HG03139 (cell line): ENCODE results near the gene KIAA1671.

Experiments
- ATAC-seq: cut with Tn5 transposase; IDR thresholded peaks from one replicate; pipeline ENCODE4 v1.9.1; 2021; ENCODE audit not compliant: unreplicated experiment

The KIAA1671 gene

DNA sequence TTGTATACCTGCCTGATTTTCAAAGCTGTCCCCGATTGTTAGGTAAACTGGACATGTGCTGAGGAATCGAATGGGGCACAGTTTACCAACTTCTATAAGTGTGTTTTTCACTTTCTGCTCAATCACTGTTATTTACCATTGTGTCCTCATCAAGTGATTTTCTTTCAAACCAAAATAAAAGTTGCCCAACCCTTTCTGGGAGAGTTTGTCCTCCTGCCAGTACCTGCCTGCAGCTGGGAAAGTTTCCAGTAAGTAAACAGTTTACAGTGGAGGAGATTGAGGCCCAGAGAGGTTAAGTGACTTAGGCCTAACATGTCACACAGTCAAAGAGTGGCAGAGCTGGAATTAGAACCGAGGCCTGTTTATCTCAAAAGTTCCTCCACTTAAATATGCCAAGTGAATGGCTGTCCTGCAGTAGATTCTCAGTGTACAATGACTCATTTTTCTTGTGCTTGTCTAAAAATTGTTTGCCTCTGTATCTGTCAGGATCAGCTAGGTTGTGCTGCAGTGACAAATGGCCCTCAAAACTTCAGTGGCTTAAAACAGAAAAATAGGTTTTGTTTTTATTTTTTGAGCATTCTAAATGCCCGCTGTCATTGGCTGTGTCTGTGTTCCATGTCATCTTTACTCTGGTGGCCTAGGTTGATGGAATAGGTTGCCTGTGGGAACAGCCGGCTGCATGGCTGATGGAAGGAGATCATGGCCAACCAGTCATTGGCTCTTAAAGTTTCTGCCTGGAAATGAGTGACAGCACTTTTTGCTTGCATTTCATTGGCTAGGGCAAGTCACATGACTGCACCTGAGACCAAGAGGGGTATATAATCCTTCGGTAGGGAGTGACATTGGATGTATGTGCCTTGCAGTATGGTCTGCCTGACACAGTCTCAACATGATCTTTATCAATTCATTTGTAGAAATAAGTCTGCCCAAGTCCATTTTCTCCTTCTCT lies 185.3 kb downstream of the KIAA1671 start:
- ATAC-seq, result no peak

DNA sequence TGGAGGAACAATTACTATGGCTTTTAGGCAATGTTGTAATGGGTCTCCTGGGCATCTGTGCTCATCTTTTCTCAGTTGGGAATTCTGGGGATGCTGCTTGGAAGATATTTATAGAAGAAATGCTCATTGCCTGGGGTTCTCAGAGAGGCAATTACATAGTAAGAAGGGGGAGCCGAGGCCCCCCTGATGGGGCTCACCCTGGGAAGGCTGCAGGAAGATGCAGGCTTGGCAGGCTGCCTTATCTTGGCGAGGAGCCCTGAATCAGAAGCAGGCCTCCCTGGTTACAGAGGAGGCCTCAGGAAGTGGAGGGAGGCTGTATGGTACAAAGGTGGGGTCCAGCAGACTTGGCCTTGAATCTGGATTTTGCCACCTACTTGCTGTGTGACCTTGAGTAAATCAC lies 186.5 kb downstream of the KIAA1671 start:
- ATAC-seq, result no peak

DNA sequence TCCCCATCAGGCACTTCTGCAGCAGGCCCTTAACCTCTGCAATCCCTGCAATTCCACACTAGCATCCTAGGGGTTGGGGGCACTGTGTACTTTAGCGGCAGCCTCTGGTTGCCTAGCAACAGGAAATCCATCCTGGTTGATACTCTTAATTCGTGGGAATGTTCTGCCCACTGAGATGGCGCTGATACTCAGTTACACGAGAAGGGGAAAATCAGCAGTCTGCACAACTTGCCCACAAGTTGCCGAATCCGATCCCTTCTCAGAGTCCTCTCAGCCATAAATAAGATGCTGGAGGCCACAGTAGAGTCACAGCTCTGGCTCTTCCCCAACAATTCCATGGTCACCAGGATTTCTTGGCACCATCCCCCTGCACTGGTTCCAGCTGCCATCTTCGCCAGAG lies 189.6 kb downstream of the KIAA1671 start:
- no peak for ATAC-seq

DNA sequence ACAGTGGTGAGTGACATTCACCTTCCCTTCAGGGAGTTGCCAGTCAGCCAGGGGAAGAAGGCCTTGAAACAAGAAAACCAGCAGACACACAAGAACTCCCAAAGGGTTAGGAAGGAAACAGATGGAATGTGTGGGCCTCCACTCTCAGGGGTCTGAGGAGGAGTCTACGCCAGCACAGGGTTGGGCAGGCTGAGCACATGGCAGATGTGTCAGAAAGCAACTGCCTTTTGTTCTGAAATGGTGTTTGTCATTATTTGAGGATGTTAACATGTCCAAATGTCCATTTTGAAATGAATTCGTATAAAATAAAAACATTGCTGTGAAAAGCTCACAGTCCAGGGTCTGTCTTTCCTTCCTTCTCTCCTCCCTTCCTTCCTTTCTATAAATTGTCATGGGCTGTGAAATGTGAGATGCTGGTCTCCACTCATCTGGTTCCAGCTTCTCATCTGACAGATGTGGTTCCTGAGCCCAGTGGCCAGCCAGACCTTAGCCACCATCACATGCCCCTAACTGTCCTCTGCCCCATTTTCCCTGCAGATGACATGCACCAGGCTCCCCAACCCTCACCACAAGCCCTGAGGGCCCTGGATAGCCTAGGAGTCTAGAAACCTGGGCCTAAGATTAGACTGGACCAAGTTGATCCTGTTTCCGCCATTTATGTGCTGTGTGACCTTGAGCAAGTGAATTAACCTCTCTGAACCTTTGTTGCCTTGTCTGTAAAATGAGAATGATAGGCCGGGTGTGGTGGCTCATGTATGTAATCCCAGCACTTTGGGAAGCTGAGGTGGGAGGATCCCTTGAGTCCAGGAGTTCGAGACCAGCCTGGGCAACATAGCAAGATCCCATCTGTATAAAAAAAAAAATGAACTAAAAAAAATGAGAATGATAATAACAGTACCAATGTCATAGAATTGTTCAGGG lies 190.9 kb downstream of the KIAA1671 start:
- no peak for ATAC-seq

DNA sequence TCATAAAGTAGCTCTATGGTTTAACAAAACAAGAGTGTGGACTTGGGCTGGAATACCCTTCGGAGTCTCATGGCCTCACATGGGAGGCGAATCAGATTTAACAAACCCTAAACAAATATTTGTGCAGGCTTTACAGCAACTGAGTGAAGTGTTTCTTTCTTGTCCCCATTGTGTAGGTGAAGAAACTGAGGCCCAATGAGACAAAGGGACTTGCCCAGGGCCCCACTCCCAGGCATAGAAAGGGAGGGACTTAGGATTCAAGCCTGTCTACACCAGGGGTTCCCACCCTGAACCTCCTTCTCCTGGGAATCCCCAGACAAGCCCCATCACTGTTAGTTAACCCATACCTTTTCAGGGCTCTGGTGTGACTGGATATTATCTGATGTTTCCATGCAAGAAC lies 192.0 kb downstream of the KIAA1671 start:
- ATAC-seq, result no peak

DNA sequence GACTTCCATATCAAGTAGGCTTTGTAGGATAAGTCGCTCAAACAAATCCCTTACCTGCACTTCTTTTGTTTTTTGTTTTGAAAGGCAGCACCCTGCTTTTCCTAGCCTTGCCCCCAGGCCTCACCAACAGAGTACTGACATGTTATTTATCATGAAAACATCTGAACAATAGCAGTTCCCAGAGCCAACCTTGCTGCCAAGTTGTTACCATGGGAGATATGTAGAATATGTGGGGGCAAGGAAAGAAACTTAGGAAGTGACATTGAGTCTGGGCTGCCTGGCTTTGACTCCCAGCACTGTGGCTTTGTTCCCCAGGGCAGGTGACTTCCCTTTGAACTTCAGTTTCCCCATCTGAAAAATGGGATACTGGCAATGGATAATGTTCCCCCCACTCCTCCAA lies 193.8 kb downstream of the KIAA1671 start:
- no peak for ATAC-seq

DNA sequence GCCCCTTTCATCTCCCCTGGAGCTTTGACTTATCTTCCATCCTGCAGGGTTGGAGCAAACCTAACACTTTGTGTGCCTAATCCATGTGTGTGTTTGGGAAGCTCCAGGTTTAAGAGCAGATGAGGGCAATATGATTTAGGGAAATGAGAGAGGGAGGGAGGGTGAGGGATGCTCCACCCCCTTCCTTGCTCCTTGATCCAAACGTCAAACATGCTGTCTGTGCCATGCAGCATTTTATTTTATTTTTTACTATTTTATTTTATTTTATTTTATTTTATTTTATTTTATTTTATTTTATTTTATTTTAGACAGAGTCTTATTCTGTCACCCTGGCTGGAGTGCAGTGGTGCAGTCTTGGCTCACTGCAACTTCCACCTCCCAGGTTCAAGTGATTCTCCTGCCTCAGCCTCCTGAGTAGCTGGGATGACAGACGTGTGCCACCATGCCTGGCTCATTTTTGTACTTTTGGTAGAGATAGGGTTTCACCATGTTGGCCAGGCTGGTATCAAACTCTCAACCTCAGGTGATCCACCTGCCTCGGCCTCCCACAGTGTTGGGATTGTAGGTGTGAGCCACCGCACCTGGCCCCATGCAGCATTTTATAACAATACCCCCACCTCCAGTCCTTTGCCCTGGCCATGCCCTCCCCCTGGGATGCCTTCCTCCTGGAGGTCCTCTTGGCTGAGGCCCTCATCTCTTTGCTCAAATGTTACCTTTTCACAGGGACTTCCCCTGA lies 194.6 kb downstream of the KIAA1671 start:
- ATAC-seq, result no peak

DNA sequence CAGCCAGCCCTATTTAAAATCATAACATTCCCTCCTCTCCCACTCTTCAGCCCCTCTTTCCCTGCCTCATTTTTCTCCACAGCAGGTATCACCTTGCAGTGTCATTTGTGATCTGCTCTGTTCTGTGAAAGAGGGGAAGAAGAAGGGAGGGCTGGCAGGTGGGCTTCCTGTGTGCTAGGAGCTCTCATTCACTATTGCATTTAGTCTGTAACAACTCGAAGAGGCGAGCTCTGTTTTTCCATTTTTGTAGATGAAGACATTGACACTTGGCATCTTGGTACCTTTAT lies 195.1 kb downstream of the KIAA1671 start:
- no peak for ATAC-seq

DNA sequence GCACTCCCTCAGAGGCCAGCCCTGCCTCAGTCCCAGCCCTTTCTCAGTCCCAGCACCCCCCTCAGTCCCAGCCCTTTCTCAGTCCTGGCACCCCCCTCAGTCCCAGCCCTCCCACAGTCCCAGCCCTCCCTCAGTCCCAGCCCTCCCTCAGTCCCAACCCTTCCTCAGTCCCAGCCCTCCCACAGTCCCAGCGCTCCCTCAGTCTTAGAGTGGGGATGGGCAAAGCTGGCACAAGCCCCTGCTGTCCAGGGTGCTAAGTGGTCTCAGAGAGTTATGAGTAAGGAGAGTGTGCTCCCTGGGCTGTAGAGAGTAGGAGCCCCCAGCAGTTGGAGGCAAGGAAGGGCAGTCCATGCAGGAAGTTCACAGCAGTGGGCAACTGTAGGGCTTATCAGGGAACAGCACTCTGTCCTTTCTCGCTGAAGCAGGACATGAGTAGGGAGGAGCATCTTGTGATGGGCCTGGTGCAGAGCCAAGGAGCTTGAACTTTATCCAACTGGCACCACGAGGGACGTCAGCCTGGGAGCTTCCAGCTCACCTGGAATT lies 195.7 kb downstream of the KIAA1671 start:
- no peak for ATAC-seq

DNA sequence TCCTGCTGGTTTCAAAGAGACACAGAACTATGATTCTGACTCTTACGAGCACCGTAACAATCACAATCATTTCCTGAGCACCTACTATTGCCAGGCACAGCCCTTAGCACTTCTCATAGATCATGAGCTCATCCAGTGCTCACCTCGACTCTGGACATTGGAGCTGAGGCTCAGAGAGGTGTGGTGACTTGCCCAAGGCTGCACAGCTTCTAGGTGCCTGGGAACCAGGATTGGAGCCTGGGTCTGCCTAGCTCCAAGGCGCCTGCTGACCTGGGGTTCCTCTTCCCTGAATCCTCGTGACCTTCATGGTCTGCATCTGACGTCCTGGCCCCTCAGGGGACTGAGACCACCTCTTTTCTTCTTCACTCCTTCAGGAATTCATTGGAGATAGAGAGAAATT lies 196.5 kb downstream of the KIAA1671 start:
- ATAC-seq, result no peak

DNA sequence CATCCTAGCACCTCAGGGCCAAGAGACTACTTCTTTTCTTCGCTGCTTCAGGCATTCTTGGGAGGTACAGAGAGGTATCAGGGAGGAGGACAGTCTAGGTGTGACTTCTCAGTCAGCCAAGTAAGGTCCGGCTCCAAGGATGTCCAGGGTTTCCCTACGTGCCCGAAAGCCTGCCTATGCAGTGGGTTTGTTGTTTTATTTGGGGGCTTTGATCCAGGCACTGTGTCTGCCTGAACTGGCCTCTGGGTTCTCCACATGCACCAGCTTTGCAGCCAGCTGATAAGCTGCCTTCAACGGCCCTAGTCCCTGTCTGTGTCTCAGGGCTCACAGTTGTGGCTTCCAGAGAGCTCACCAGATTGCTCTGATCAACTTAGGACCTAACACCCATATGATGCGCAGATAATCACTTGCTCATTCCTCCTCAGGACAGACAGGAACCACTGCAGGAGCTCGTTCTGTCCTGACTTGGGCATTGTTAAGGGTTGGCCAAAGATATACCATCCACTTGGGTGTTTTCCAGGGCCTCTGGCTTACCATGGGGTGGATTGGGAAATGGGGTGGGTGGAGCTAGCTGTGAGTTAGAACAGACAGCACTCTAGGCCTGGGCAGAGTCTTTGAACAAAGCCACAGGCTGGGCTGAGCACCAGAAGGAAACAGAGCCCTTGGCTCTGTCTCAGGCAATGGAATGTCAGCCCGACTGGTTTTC lies 201.6 kb downstream of the KIAA1671 start:
- no peak for ATAC-seq

DNA sequence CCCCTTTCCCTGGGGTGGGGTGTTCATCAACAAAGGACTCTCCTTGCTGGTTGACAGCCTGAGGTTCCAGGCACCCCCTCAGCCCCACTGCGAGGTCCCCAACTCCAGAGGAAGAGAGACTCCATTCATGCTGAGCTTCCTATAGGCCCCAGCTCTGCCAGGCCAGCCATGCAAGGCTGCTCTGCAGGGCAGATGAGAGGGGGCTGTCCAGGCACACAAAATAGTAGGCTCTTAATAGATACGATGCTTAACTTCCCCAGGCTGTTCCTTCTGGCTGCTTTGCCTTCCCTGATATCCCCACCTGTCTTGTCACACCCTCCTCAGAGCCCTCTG lies 202.1 kb downstream of the KIAA1671 start:
- no peak for ATAC-seq

DNA sequence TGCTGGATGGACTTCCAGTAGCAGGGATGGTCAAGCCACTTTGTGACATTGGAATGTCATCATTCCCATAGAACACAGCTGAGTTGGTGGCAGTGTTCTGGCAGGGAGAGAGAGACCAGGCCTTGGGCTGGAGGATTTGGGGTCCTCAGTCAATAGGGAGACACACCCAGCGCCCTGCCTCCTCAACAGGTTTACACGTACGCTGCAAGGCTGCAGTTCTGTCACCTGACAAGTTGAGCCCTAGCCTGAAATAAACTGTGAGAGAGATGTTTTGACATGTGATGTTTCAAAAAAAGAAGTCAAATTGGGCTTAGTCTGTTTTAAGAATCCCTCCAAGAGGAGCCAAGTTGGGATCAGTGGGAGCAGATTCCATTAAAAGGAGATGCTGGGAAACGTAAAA lies 204.2 kb downstream of the KIAA1671 start:
- ATAC-seq, result no peak

DNA sequence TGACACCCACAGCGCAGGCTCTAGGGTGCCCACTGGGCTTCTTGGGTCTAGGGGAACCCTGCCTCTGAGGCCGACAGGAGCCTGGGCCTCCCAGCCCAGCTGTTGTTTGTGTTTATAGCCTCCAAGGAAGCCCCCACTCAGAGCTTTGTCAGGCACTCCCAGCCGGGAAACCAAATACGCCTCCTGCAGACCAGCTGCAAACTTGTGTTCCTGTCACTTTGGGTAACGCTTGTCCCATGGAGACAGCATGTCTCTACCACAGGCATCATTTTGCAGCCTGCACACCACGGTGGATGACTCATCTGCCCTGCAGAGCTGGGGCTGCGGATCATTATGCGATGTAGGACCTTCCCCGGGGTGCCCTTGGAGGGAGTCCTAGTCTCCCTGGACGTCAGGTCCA lies 206.5 kb downstream of the KIAA1671 start:
- ATAC-seq, result no peak

DNA sequence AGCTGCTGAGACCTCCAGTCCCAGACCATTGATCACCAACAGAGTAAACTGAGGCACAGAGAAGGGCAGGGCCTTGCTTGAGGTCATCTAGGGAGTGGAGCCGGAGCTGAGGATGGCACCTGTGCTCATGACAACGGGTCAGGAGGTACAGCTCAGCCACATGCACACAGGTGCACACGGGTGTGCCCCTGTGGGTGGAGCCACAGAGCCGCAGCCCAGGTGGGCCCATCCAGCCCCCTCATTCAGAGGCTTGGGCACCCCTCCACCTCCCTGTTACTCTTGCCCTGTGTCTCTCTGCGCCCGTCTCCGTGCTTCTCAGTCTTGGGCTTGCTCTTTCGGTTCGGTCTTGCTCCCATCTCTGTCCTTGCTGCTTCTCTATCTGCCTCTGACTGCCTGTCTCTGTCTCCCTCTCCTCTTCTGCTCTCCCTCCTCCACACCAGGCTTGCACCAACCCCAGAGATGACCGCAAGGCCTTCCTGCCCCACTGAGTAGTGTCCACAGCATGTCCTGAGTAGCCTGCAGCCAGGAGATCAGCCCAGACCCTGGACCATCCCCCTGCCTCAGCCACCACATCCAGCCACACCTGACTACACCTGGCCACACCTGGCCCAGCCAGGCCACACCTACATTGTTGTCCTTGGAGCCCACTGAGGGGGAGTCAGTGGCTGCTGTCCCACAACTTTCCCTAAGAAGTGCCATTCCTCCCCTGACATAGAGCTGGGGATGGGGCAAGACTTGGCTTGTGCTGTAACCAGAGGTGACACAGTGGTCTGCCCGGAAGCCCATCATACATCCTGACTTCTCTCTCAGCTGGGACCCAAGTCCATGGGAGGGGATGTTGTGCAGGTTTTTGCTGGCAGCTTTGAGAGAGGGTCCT lies 207.8 kb downstream of the KIAA1671 start:
- no peak for ATAC-seq

DNA sequence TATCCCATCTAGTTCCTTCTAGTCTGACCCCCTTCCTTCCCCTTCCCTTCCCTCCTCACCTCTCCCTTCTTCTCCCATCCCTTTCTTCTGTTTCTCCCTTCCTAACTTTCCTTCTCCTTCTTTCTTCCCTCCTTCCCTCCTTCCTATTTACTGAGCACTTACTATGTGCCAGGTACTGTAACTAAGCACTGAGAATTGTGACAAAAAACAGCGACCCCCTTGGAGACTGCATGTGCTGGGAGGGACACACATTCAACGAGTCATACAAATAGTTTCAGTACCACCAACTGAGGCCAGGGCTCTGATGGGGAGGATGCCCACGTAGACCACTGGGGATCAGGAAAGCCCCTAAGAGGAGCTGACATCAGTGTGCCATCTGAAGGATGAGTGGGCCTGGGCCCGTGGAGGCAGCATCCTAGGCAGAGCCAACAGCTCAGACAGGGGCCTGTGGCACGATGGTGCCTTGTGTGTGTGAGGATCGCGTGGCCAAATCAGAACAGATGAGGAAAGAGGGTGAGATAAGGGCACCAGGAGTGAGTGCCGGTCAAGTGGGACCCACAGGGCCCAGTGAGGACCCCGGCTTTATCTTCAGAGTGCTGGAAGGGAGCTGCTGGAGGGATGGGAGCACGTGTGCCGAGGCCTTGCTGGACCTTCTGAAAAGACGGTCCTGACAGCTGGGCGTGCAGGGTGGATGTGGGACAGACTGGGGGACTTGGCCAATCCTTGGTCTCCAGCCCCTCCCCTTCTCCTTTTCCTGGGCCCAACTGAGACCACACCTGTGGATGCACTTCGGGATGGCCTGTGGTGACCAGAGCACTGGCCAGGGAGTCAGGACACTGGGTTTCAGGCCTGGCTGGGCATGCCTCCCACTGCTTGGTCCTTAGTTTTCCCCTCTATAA lies 208.8 kb downstream of the KIAA1671 start:
- ATAC-seq, result no peak

DNA sequence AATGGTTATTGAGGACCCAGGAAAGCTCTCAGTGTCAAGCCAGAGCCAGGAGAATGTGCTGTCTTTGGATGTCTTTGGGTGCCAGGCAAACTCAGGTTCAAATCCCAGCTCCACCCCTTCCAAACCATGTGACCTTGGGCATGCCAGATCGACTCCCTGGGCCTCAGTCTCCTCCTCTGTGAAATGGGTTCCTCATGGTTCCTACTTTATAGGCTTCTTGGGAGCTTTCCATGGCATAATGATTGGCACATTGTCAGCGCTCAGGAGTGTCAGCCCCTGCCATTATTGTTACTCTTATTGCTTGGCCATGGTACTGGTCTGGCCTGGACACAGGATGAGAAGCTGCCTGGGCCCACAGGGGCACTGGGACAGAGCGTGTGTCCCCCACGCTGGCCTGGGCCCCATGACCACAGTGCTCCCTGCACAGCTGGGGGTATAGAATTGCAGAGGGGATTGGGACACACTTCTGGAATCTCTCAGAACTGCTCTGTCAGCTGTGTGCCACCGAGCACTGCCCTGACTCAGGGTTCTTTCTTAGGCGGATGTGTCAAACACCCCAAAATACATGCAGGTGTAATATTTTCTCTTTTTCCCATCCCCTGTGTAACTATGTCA lies 209.5 kb downstream of the KIAA1671 start:
- no peak for ATAC-seq

DNA sequence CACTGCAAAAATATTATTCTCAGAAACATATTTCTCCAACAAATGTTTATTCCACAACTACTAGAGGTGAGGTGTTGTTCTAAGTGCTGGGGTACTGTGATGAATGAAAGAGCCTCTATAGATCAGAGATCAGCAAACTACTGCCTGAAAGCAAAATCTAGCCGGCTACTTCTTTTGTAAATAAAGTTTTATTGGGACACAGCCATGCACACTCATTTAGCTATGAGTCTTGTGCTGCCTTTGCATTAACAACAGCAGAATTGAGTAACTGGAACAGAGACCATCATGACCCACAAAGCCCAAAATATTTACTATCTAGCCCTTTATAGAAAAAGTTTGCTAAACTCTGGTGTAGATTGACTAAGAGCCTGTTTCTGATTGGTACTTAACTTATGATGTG lies 210.0 kb downstream of the KIAA1671 start:
- ATAC-seq, result no peak
